C4-2B (cell line): ENCODE data around the gene MED12L.
A peak's percentile ranks its signal among the peaks of the same experiment; 100 is the strongest.

ENCODE experiments used
- ZFX ChIP-seq: fragments of 450-650 bp; IDR thresholded peaks from 2 replicates; pipeline ENCODE4 v1.6.1; 2017
- TF ChIP-seq, protein P1 (sequence below): fragments of 450-650 bp; conservative IDR thresholded peaks from 2 replicates; pipeline ENCODE4 v1.5.1; 2017; ENCODE audit warnings: mild to moderate bottlenecking

DNA sequence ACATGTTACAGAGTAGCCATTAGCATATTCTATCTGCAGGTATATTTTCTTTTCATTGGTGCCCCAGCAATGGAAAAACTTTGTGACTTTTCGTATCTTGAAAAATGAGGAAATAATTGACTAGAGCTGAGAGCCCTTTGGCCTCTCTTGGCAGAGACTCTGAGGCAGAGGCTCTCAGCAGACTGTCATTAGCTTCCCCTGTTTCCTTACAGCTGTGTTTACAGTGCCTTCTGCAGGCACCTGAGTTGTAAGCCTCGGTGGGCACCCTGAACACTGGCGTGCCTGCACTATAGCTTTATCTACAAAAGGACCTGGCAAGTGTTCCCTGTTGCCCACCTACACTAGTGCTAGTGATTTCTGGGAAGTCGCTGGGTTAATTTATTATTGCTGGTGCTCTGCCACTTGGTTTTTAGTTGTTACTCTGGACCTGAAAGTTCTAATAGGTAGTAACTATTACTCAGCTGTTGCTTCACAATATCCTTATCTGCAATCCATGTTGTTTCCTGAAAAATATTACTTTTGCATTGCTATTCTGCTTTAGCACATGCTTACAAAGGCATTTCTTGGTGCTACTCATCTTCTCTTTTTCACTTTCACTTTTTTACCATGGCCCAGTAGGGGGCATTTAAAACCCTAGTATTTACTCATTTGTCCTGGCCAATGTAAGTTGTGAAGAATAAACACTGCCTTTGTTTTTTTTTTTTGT, 125.4 kb downstream of the MED12L start:
- TF ChIP-seq, protein P1, sequence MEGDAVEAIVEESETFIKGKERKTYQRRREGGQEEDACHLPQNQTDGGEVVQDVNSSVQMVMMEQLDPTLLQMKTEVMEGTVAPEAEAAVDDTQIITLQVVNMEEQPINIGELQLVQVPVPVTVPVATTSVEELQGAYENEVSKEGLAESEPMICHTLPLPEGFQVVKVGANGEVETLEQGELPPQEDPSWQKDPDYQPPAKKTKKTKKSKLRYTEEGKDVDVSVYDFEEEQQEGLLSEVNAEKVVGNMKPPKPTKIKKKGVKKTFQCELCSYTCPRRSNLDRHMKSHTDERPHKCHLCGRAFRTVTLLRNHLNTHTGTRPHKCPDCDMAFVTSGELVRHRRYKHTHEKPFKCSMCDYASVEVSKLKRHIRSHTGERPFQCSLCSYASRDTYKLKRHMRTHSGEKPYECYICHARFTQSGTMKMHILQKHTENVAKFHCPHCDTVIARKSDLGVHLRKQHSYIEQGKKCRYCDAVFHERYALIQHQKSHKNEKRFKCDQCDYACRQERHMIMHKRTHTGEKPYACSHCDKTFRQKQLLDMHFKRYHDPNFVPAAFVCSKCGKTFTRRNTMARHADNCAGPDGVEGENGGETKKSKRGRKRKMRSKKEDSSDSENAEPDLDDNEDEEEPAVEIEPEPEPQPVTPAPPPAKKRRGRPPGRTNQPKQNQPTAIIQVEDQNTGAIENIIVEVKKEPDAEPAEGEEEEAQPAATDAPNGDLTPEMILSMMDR: peak; percentile 30
- no peak for TF ChIP-seq ZFX
